K562 (cell line): ENCODE data around the gene PLXND1. TPM values are rescaled to one million over a fixed set of nuclear protein-coding genes. Genes with fewer than 3 reads are reported as not detected.
A peak's percentile ranks its signal among the peaks of the same experiment; 100 is the strongest.

ENCODE experiments used
- ATAC-seq: fragments of 200-7000 bp; cut with Tn5 transposase; 3 replicates; pipeline ENCODE4 v1.9.1; 2020; ENCODE audit warnings: moderate library complexity
- BruUV-seq: library from RNA; stranded (reverse); fragments of 400-500 nt; replicated peaks from 2 replicates; lab custom pipeline; 2021; lab: Mats Ljungman, UMichigan
- CTCF ChIA-PET: fragments of 300-600 bp; formaldehyde crosslinking; extraction: SDS; loops from one replicate; lab custom pipeline; 2021; ENCODE audit warnings: low intra/inter-chr PET ratio; lab: Yijun Ruan, JAX
- POLR2A ChIA-PET: fragments of 300-600, 350-650 bp; sonication (Branson Sonifier 250); formaldehyde crosslinking; extraction: SDS; loops from one replicate; lab custom pipeline; 2021; ENCODE audit warnings: antibody characterized with exemption, inconsistent platforms; lab: Yijun Ruan, JAX
- DNase-seq, 4 experiments: peaks; one replicate each; pipeline versions ENCODE4 v3.0.0 to v3.0.0-alpha.2; 2011 to 2018; ENCODE audit warnings: low spot score in 3 of 4, mixed read lengths in 3 of 4; ENCODE audit errors: extremely low read depth in 1 of 4
- FAIRE-seq: peaks from 2 replicates; lab custom pipeline; 2011; peaks lifted over from hg19 to GRCh38; lab: Jason Lieb, UNC
- H2AFZ ChIP-seq: 2 replicates; pipeline ENCODE4 v1.6.0; 2011; ENCODE audit warnings: low read depth, low read length, control low read depth, inconsistent platforms
- H3K27ac ChIP-seq: fragments of 200-600 bp; 3 replicates; pipeline ENCODE4 v1.8.0; 2011; ENCODE audit warnings: low read depth, mild to moderate bottlenecking, control low read depth, inconsistent platforms, low read length, moderate library complexity, mixed read lengths; ENCODE audit errors: extremely low read depth
- H3K27me3 ChIP-seq, 2 experiments: fragments of 300-600 bp in 1 of 2; 2 replicates in 1 of 2; 3 replicates in 1 of 2; pipeline versions ENCODE4 v1.6.0 to v1.8.0; 2011; ENCODE audit warnings: inconsistent platforms in 2 of 2, low read length in 2 of 2, mild to moderate bottlenecking in 1 of 2, mixed read lengths in 1 of 2, moderate library complexity in 1 of 2; ENCODE audit not compliant: control insufficient read depth in 2 of 2, insufficient read depth in 2 of 2
- H3K36me3 ChIP-seq: fragments of 300-600 bp; 3 replicates; pipeline ENCODE4 v1.8.0; 2011; ENCODE audit warnings: mild to moderate bottlenecking, low read length, inconsistent platforms; ENCODE audit not compliant: control insufficient read depth, insufficient read depth
- H3K4me1 ChIP-seq, 2 experiments: fragments of 200-600 bp in 1 of 2; replicated peaks in 1 of 2; 2 replicates in 1 of 2; 3 replicates in 1 of 2; pipeline versions ENCODE4 v1.5.1 to v1.8.0; 2011; ENCODE audit warnings: inconsistent platforms in 2 of 2, low read length in 2 of 2, mild to moderate bottlenecking in 1 of 2, mixed read lengths in 1 of 2, moderate library complexity in 1 of 2; ENCODE audit not compliant: control insufficient read depth in 2 of 2, insufficient read depth in 2 of 2
- H3K4me2 ChIP-seq: 2 replicates; pipeline ENCODE4 v1.6.1; 2011; ENCODE audit warnings: low read length, control low read depth, inconsistent platforms, mixed read lengths; ENCODE audit not compliant: insufficient read depth
- H3K4me3 ChIP-seq: fragments of 200-600 bp; sonication (generic), shearing (Covaris generic); 2 replicates; pipeline ENCODE4 v1.5.1; 2016; ENCODE audit warnings: control low read depth, inconsistent platforms
- H3K79me2 ChIP-seq: fragments of 200-600 bp; 3 replicates; pipeline ENCODE4 v1.8.0; 2011; ENCODE audit warnings: low read length, inconsistent platforms; ENCODE audit not compliant: control insufficient read depth, insufficient read depth
- H3K9ac ChIP-seq, 2 experiments: 2 replicates each; pipeline versions ENCODE4 v1.6.0 to v1.6.1; 2011; ENCODE audit warnings: low read depth in 2 of 2, low read length in 2 of 2, control low read depth in 1 of 2, inconsistent platforms in 1 of 2, mild to moderate bottlenecking in 1 of 2, mixed read lengths in 1 of 2; ENCODE audit not compliant: insufficient read depth in 1 of 2
- H3K9me1 ChIP-seq: one replicate; pipeline ENCODE4 v1.6.0; 2011; ENCODE audit warnings: inconsistent platforms, mild to moderate bottlenecking, low read length, moderate library complexity; ENCODE audit not compliant: control insufficient read depth, insufficient read depth
- H3K9me3 ChIP-seq: replicated peaks from 2 replicates; pipeline ENCODE4 v1.5.1; 2011; ENCODE audit warnings: low read depth, low read length, inconsistent platforms; ENCODE audit not compliant: control insufficient read depth, insufficient read depth
- H4K20me1 ChIP-seq: replicated peaks from 2 replicates; pipeline ENCODE4 v1.6.1; 2011; ENCODE audit warnings: low read length, inconsistent platforms, mixed read lengths; ENCODE audit not compliant: control insufficient read depth, insufficient read depth
- MED1 ChIP-seq: sonication (generic); formaldehyde crosslinking; IDR thresholded peaks from 2 replicates; pipeline ENCODE4 v1.8.1; 2023; ENCODE audit warnings: missing genetic modification reagents, borderline replicate concordance
- NR1H2 ChIP-seq: sonication (generic); formaldehyde crosslinking; IDR thresholded peaks from 2 replicates; pipeline ENCODE4 v1.4.0; 2020; ENCODE audit warnings: mild to moderate bottlenecking, missing genetic modification reagents
- SPI1 ChIP-seq: IDR thresholded peaks from 2 replicates; pipeline ENCODE4 v1.6.1; 2011; ENCODE audit warnings: low read depth, low read length, control low read depth, borderline replicate concordance
- ZBTB7A ChIP-seq: IDR thresholded peaks from 2 replicates; pipeline ENCODE4 v1.6.1; 2011; ENCODE audit warnings: low read depth, mild to moderate bottlenecking, low read length, moderate library complexity, borderline replicate concordance; ENCODE audit not compliant: control insufficient read depth
- WGBS: fragments of 100-300 bp; shearing (Covaris generic); methylation state at CpG from one replicate; pipeline ENCODE4 v1.1.6; 2016; ENCODE audit warnings: low coverage, mixed read lengths; ENCODE audit not compliant: insufficient coverage; ENCODE audit errors: missing lambda C conversion rate; 5-methylcytosine and 5-hydroxymethylcytosine counted together
- in situ Hi-C: fragments of 300-500 bp; cut with MboI; formaldehyde crosslinking; loops from 4 replicates; pipeline ENCODE4 v1.15.0; 2018; ENCODE audit warnings: inconsistent platforms, mixed read lengths
- intact Hi-C: fragments of 100-400 bp; cut with micrococcal nuclease; formaldehyde crosslinking; loops from 2 replicates; pipeline ENCODE4 v1.14.2; 2022
- polyA plus RNA-seq, 8 experiments: library from polyadenylated mRNA; depleted of rRNA in 4 of 8; stranded (reverse) in 5 of 8; unstranded in 3 of 8; fragments of >200 nt; fragmentation: Nextera tagmentation in 2 of 8; fragmentation: Illumina TruSeq in 1 of 8; extraction: Ambion mirVana in 2 of 8; extraction: Trizol in 1 of 8; gene quantifications; 2 replicates each; pipeline versions ENCODE4 v1.2.1 to v1.2.3, GENCODE V29; 2011 to 2014; ENCODE audit warnings: inconsistent platforms in 1 of 8, missing spikeins in 1 of 8
- total RNA-seq, 7 experiments: library from RNA; depleted of rRNA in 6 of 7; stranded (reverse); fragments of >200 nt in 6 of 7; fragmentation: Illumina TruSeq in 2 of 7; extraction: Trizol in 2 of 7; gene quantifications; 2 replicates each; pipeline versions ENCODE4 v1.2.1 to v1.2.3, GENCODE V29; 2011 to 2021; ENCODE audit warnings: low replicate concordance in 1 of 7

Gene PLXND1
- total and polyA plus RNA-seq, 9 of the 15 experiments (the other 6 are each of a cell fraction or from before 2014, with no cell fraction given): 0.34 to 28.8 (median 14.0) TPM

DNA sequence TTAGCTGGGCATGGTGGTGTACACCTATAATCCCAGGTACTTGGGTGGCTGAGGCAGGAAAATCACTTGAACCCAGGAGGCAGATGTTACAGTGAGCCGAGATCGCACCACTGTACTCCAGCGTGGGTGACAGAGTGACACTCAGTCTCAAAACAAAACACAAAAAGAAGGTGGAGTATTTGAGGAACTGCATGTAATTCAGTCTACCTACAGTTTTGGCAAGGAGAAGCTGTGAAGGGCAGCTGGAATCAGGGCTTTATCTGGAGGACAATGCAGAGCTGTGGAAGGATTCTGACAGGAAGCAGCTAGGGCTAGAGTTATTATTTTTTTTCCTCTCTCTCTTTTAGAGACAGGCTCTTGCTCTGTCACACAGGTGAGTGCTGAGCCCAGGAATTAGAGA lies 56.7 kb downstream of the PLXND1 start:
- Histone ChIP-seq H3K79me2 (no peaks in the 10 kb centered on the region), H3K9me1 (no peaks in the 10 kb centered on the region), H3K4me1 (peaks cover 7 to 23% of the 10 kb centered on the region in 2 experiments; a peak in 4 of 5 replicates), H3K36me3 (no peaks in the 10 kb centered on the region), H3K4me3 (no peak overlapping the region), H3K4me2 (no peak overlapping the region), H3K9me3 (no peaks in the 10 kb centered on the region), H3K27ac (no peak overlapping the region), H4K20me1 (no peaks in the 10 kb centered on the region), H2AFZ (0 out of 2 replicates have a peak overlapping the region, but pooled peaks have one; percentile 14), H3K9ac (no peak overlapping the region; a peak in 1 of 4 replicates), H3K27me3 (no peaks in the 10 kb centered on the region)
- ChIA-PET CTCF (no interaction called here), POLR2A (no interaction called here)
- WGBS: 35% methylated on average over 3 of the region's 3 CpGs
- no peak for DNase-seq
- BruUV-seq: no TSS peak
- TF ChIP-seq NR1H2 (CRISPR knock-in tag) (no peak), SPI1 (0 out of 2 replicates have a peak, but pooled peaks have one; percentile 25)
- in situ Hi-C loops: no loop called here
- ATAC-seq: no peak
- no peak for FAIRE-seq
- intact Hi-C loops: no loop called here

DNA sequence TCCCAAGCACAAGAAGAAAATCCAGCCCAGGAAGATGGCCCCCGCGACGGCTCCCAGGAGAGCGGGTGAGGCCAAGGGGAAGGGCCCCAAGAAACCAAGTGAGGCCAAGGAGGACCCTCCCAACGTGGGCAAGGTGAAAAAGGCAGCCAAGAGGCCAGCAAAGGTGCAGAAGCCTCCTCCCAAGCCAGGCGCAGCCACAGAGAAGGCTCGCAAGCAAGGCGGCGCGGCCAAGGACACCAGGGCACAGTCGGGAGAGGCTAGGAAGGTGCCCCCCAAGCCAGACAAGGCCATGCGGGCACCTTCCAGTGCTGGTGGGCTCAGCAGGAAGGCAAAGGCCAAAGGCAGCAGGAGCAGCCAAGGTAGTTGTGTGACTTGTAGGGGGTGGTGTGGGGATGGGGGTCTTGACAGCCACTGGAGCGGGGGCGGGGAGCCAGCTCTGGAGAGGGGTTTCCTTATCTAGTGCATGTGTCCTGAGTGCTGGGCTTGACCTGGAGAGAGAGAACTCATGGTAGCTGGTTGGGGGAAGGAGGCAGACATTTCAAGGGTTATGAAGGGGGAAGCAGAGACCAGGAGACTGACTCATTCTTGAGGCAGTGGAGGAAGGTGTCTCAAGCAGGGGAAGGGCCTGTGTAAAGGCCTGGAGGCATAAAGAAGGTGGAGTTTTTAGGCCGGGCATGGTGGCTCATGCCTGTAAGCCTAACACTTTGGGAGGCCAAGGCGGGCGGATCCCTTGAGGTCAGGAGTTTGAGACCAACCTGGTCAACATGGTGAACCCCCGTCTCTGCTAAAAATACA lies 57.3 kb downstream of the PLXND1 start:
- intact Hi-C loops (no loop called here), in situ Hi-C loops (no loop called here)
- WGBS: 60% methylated on average over 2 of the region's 18 CpGs
- Histone ChIP-seq H3K79me2 (no peaks in the 10 kb centered on the region), H3K27me3 (no peaks in the 10 kb centered on the region), H4K20me1 (no peaks in the 10 kb centered on the region), H3K27ac (no peak overlapping the region), H3K9ac (peak overlapping the region in 1 of 2 experiments; percentile 35; a peak in 2 of 4 replicates), H3K4me3 (no peak overlapping the region), H3K4me1 (peaks cover 4 to 22% of the 10 kb centered on the region in 2 experiments; a peak in 4 of 5 replicates), H3K4me2 (no peak overlapping the region), H3K36me3 (no peaks in the 10 kb centered on the region), H3K9me3 (no peaks in the 10 kb centered on the region), H3K9me1 (no peaks in the 10 kb centered on the region), H2AFZ (no peak overlapping the region)
- peak in 1 of 4 experiments; percentile 17 for DNase-seq
- TF ChIP-seq MED1 (CRISPR knock-in tag) (no peak), ZBTB7A (peak; percentile 15; the same call in 1 of the 2 replicates)
- ChIA-PET CTCF (no interaction called here), POLR2A (no interaction called here)
- no TSS peak for BruUV-seq
- peak; percentile 23 for FAIRE-seq
- ATAC-seq: peak; percentile 25; the same call in 1 of the 3 replicates
